HTR-8/SVneo (cell line): Measurements from ENCODE around the gene YWHAE.
A peak's percentile ranks its signal among the peaks of the same experiment; 100 is the strongest.
"Not testable (repeated sequence)": the region's sequence is repeated elsewhere in the genome, so short reads cannot be mapped to it uniquely, and the experiment has no call there.

Experiments used
- DNase-seq: peaks from one replicate; pipeline ENCODE4 v3.0.0; 2011; ENCODE audit warnings: low spot score, mixed read lengths; ENCODE audit not compliant: insufficient read length
- FAIRE-seq: peaks from 2 replicates; lab custom pipeline; 2011; peaks lifted over from hg19 to GRCh38; lab: Jason Lieb, UNC

The YWHAE gene

GRCh38 chr17:1399679-1400512 lies at the start of gene YWHAE:
TSS of gene YWHAE (minus strand) at chr17:1400222. CDS start at chr17:1400110, 112 bp downstream.
- FAIRE-seq (no peak), DNase-seq (peak; percentile 94)

- DNase-seq = no peak
- FAIRE-seq = no peak
Observed at GRCh38 chr17:1449412-1449967, 49.5 kb upstream of the YWHAE start.

- FAIRE-seq = no peak
- no peak for DNase-seq
Observed at GRCh38 chr17:1447052-1447451, 47.0 kb upstream of the YWHAE start.

GRCh38 chr17:1446201-1446600 lies 46.2 kb upstream of the YWHAE start:
- FAIRE-seq = no peak
- DNase-seq = no peak

GRCh38 chr17:1445695-1446094 lies 45.7 kb upstream of the YWHAE start:
- DNase-seq, FAIRE-seq: not testable (repeated sequence)

GRCh38 chr17:1442721-1443120 lies 42.7 kb upstream of the YWHAE start:
- DNase-seq, FAIRE-seq: not testable (repeated sequence)

- FAIRE-seq = no peak
- DNase-seq = no peak
Observed at GRCh38 chr17:1442187-1442586, 42.2 kb upstream of the YWHAE start.

- no peak for FAIRE-seq
Observed at GRCh38 chr17:1440921-1441320, 40.9 kb upstream of the YWHAE start.

GRCh38 chr17:1438593-1439083 lies 38.6 kb upstream of the YWHAE start:
- FAIRE-seq (no peak), DNase-seq (no peak)

More at GRCh38 chr17:1440921-1441320, 40.9 kb upstream of the YWHAE start:
- no peak for DNase-seq

GRCh38 chr17:1435326-1435725 lies 35.3 kb upstream of the YWHAE start:
- no peak for DNase-seq
- FAIRE-seq = no peak

GRCh38 chr17:1434150-1434549 lies 34.1 kb upstream of the YWHAE start:
- DNase-seq (no peak), FAIRE-seq (no peak)

GRCh38 chr17:1431631-1432104 lies 31.6 kb upstream of the YWHAE start:
- FAIRE-seq (no peak), DNase-seq (no peak)

- no peak for DNase-seq
- peak; percentile 88 for FAIRE-seq
Observed at GRCh38 chr17:1423456-1424135, 23.6 kb upstream of the YWHAE start.

GRCh38 chr17:1422885-1423284 lies 22.9 kb upstream of the YWHAE start:
- peak; percentile 98 for FAIRE-seq
- peak; percentile 83 for DNase-seq

GRCh38 chr17:1421470-1421869 lies 21.4 kb upstream of the YWHAE start:
- no peak for DNase-seq
- no peak for FAIRE-seq

- DNase-seq = no peak
- no peak for FAIRE-seq
Observed at GRCh38 chr17:1420981-1421380, 21.0 kb upstream of the YWHAE start.

GRCh38 chr17:1420163-1420562 lies 20.1 kb upstream of the YWHAE start:
- no peak for DNase-seq
- FAIRE-seq = no peak

- not testable (repeated sequence) for FAIRE-seq, DNase-seq
Observed at GRCh38 chr17:1418476-1418875, 18.5 kb upstream of the YWHAE start.

GRCh38 chr17:1416414-1416813 lies 16.4 kb upstream of the YWHAE start:
- FAIRE-seq (no peak), DNase-seq (no peak)

- DNase-seq (no peak), FAIRE-seq (no peak)
Observed at GRCh38 chr17:1414634-1415033, 14.6 kb upstream of the YWHAE start.
